Cardiac muscle cell (in vitro differentiated cells and primary cell): Measurements from ENCODE around the gene DUSP9. TPM values are rescaled to one million over a fixed set of nuclear protein-coding genes. Genes with fewer than 3 reads are reported as not detected.
A peak's percentile ranks its signal among the peaks of the same experiment; 100 is the strongest.

Source experiments
- DNase-seq, 2 donors: peaks; one replicate each; pipeline versions ENCODE4 v3.0.0 to v3.0.0-alpha.2; 2010 to 2017; ENCODE audit warnings: low read depth in 1 of 2, low spot score in 1 of 2
- H3K27ac ChIP-seq: fragments of 200-600 bp; sonication (generic); 2 replicates; pipeline ENCODE4 v1.5.1; 2016
- H3K27me3 ChIP-seq: fragments of 200-600 bp; sonication (generic); 2 replicates; pipeline ENCODE4 v1.6.0; 2016; ENCODE audit warnings: control low read depth
- H3K36me3 ChIP-seq: fragments of 200-600 bp; sonication (generic); 2 replicates; pipeline ENCODE4 v1.5.1; 2016; ENCODE audit warnings: control low read depth
- H3K4me1 ChIP-seq: fragments of 200-600 bp; sonication (generic); 2 replicates; pipeline ENCODE4 v1.8.1; 2017; ENCODE audit warnings: low read depth, mild to moderate bottlenecking, mixed run types
- H3K4me3 ChIP-seq: fragments of 200-600 bp; sonication (generic); 2 replicates; pipeline ENCODE4 v1.5.1; 2016; ENCODE audit warnings: mild to moderate bottlenecking
- H3K9me3 ChIP-seq: fragments of 200-600 bp; sonication (generic); 2 replicates; pipeline ENCODE4 v1.5.1; 2017; ENCODE audit warnings: low read depth, mild to moderate bottlenecking, control low read depth
- CTCF ChIP-seq: IDR thresholded peaks from 2 replicates; pipeline ENCODE4 v1.5.1; 2012; ENCODE audit warnings: low read depth, mild to moderate bottlenecking, low read length
- polyA plus RNA-seq: library from polyadenylated mRNA; unstranded; fragments of >200 nt; fragmentation: Nextera tagmentation; extraction: Ambion mirVana; gene quantifications from 2 replicates; pipeline ENCODE4 v1.2.1, GENCODE V29; 2016
- total RNA-seq: library from RNA; depleted of rRNA; stranded (reverse); fragments of >200 nt; gene quantifications from 2 replicates; pipeline ENCODE4 v1.2.3, GENCODE V29; 2016

DUSP9 gene
- total and polyA plus RNA-seq, 2 experiments from 2014 or later: 6.8 to 8.7 TPM

GRCh38 chrX:153685751-153686696 is 39.0 kb downstream of the DUSP9 start:
- Histone ChIP-seq H3K27ac (peak overlapping the region; percentile 85), H3K9me3 (no peaks in the 10 kb centered on the region), H3K27me3 (no peaks in the 10 kb centered on the region), H3K36me3 (no peaks in the 10 kb centered on the region), H3K4me1 (peaks cover 8% of the 10 kb centered on the region), H3K4me3 (no peak overlapping the region)
- no peak for DNase-seq
- no peak for TF ChIP-seq CTCF

- no peak for TF ChIP-seq CTCF
- Histone ChIP-seq H3K27me3 (no peaks in the 10 kb centered on the region), H3K27ac (peak overlapping the region; percentile 85), H3K4me1 (peaks cover 8% of the 10 kb centered on the region), H3K36me3 (no peaks in the 10 kb centered on the region), H3K4me3 (no peak overlapping the region), H3K9me3 (no peaks in the 10 kb centered on the region)
- no peak for DNase-seq
Measured at GRCh38 chrX:153686711-153687110, 39.7 kb downstream of the DUSP9 start.

GRCh38 chrX:153687121-153688039 is 40.4 kb downstream of the DUSP9 start, which contains the start of gene SLC6A8:
SLC6A8 (plus strand) TSS chrX:153687926; CDS start chrX:153688575, 649 bp downstream.
- TF ChIP-seq CTCF: no peak
- Histone ChIP-seq H3K9me3 (no peaks in the 10 kb centered on the region), H3K27ac (peak within 1 kb of the TSS; percentile 85), H3K4me1 (peaks cover 8% of the 10 kb centered on the region), H3K27me3 (no peaks in the 10 kb centered on the region), H3K36me3 (no peaks in the 10 kb centered on the region), H3K4me3 (peak within 1 kb of the TSS; percentile 51)
- peak; percentile 68 to 71 for DNase-seq

- peaks cover 8% of the 10 kb centered on the region for H3K4me1 ChIP-seq
- H3K36me3 ChIP-seq: no peaks in the 10 kb centered on the region
- H3K27ac ChIP-seq: no peak overlapping the region
- no peak overlapping the region for H3K4me3 ChIP-seq
- DNase-seq: no peak
- H3K9me3 ChIP-seq: no peaks in the 10 kb centered on the region
- H3K27me3 ChIP-seq: no peaks in the 10 kb centered on the region
- TF ChIP-seq CTCF: no peak
Measured at GRCh38 chrX:153688071-153688470, 41.1 kb downstream of the DUSP9 start.

- no peak for TF ChIP-seq CTCF
- no peak for DNase-seq
- Histone ChIP-seq H3K27ac (no peak overlapping the region), H3K9me3 (no peaks in the 10 kb centered on the region), H3K4me1 (peaks cover 8% of the 10 kb centered on the region), H3K4me3 (peak overlapping the region; percentile 51), H3K27me3 (no peaks in the 10 kb centered on the region), H3K36me3 (no peaks in the 10 kb centered on the region)
Measured at GRCh38 chrX:153688506-153688905, 41.5 kb downstream of the DUSP9 start.
